Lower leg skin (tissue), 4 donors: Measurements from ENCODE around the gene PACC1. TPM values are rescaled to one million over a fixed set of nuclear protein-coding genes. Genes with fewer than 3 reads are reported as not detected.

ENCODE experiments used
- DNase-seq, 2 donors: peaks; one replicate each; pipeline ENCODE4 v3.0.0-alpha.2; 2019; ENCODE audit warnings: low spot score in 2 of 2
- H3K4me3 ChIP-seq: fragments of 200-600 bp; sonication (generic); 2 replicates; pipeline ENCODE4 v1.5.1; 2017; ENCODE audit warnings: mild to moderate bottlenecking, low read depth; ENCODE audit not compliant: poor library complexity, severe bottlenecking
- CTCF ChIP-seq, 3 donors: fragments of 450-650 bp; IDR thresholded peaks; one replicate each; pipeline ENCODE4 v1.5.1; 2016; ENCODE audit warnings: antibody characterized with exemption in 3 of 3, mild to moderate bottlenecking in 3 of 3, moderate library complexity in 2 of 3
- POLR2A ChIP-seq, 2 donors: fragments of 450-650 bp; IDR thresholded peaks; one replicate each; pipeline ENCODE4 v1.6.1; 2016 to 2017; ENCODE audit warnings: antibody characterized with exemption in 2 of 2, mild to moderate bottlenecking in 1 of 2, moderate library complexity in 1 of 2
- WGBS, 2 donors: methylation state at CpG; one replicate each; pipeline ENCODE4 v1.1.5; 2018; 5-methylcytosine and 5-hydroxymethylcytosine counted together
- intact Hi-C: fragments of 100-400 bp; cut with DNase I; formaldehyde crosslinking; loops from one replicate; pipeline ENCODE4 v1.15.0; 2023; ENCODE audit warnings: low total_unique reads
- total RNA-seq, 4 donors: library from RNA; depleted of rRNA; stranded (reverse); fragments of >200 nt; gene quantifications; one replicate each; pipeline ENCODE4 v1.1.0, GENCODE V29; 2016

PACC1 gene
- total RNA-seq, 4 donors from 2014 or later = 2.5 to 8.6 (median 6.1) TPM

- intact Hi-C loops = loop anchor here (5.0 kb wide), 1 partner anchor 381 kb away; no protein-coding TSS in a partner anchor
- WGBS, 2 donors = 61 to 66% methylated on average over 12 of the region's 12 CpGs
- TF ChIP-seq POLR2A (IDR thresholded peaks at IDR 0.05) = no peak
- DNase-seq = no peak
- no peak overlapping the region for H3K4me3 ChIP-seq
These were observed 38.6 kb upstream of the PACC1 start for GRCh38 chr1:212453156-212453857.

- no peak overlapping the region for H3K4me3 ChIP-seq
- DNase-seq = peak in 1 of 2 donors; percentile 78
- 44 to 47% methylated on average over 14 to 15 of the region's 15 CpGs for WGBS, 2 donors
- TF ChIP-seq POLR2A (IDR thresholded peaks at IDR 0.05) (no peak), CTCF (IDR thresholded peaks at IDR 0.05) (no peak)
- intact Hi-C loops = loop anchor here (5.0 kb wide), 1 partner anchor 380 kb away; no protein-coding TSS in a partner anchor
These were observed 37.9 kb upstream of the PACC1 start for GRCh38 chr1:212452323-212453155.

- no peak for TF ChIP-seq CTCF (IDR thresholded peaks at IDR 0.05)
- no peak for TF ChIP-seq POLR2A (IDR thresholded peaks at IDR 0.05)
- DNase-seq = peak in 1 of 2 donors; percentile 66
- 87 to 98% methylated on average over 6 of the region's 6 CpGs for WGBS, 2 donors
- intact Hi-C loops = loop anchor here (5.0 kb wide), 1 partner anchor 379 kb away; no protein-coding TSS in a partner anchor
- H3K4me3 ChIP-seq = no peak overlapping the region
These were observed 37.0 kb upstream of the PACC1 start for GRCh38 chr1:212451416-212452322.

- DNase-seq = no peak
- H3K4me3 ChIP-seq = no peak overlapping the region
- TF ChIP-seq POLR2A (IDR thresholded peaks at IDR 0.05) (no peak), CTCF (IDR thresholded peaks at IDR 0.05) (no peak)
- intact Hi-C loops = loop anchor here (5.0 kb wide), 1 partner anchor 378 kb away; no protein-coding TSS in a partner anchor
- WGBS, 2 donors = 76 to 77% methylated on average over 4 of the region's 4 CpGs
These were observed 35.7 kb upstream of the PACC1 start for GRCh38 chr1:212450331-212450881.

- peak in 1 of 2 donors; percentile 61 for DNase-seq
- H3K4me3 ChIP-seq = no peak overlapping the region
- TF ChIP-seq CTCF (IDR thresholded peaks at IDR 0.05) (no peak), POLR2A (IDR thresholded peaks at IDR 0.05) (no peak)
These were observed 32.8 kb upstream of the PACC1 start for GRCh38 chr1:212447478-212447877.

More at GRCh38 chr1:212447478-212447877, 32.8 kb upstream of the PACC1 start:
- intact Hi-C loops = no loop called here
- 61 to 79% methylated on average over 2 of the region's 2 CpGs for WGBS, 2 donors
